ENCODE results near the gene ZBTB43. TPM values are rescaled to one million over a fixed set of nuclear protein-coding genes. Genes with fewer than 3 reads are reported as not detected.
A peak's percentile ranks its signal among the peaks of the same experiment; 100 is the strongest.

ZBTB43 gene
- total RNA-seq, 2 experiments from 2014 or later: 4.1 to 6.4 TPM

GRCh38 chr9:126877418-126877817, 72.6 kb downstream of the ZBTB43 start:
- Histone ChIP-seq H2AFZ (ENCODE audit: low read length) (no peak overlapping the region), H3K4me3 (ENCODE audit: low read depth, low read length, poor library complexity, severe bottlenecking) (no peak overlapping the region), H3K9me3 (ENCODE audit: low read length) (no peaks in the 10 kb centered on the region), H3K27ac (ENCODE audit: low read depth, low read length, poor library complexity, severe bottlenecking) (no peak overlapping the region), H3K79me2 (ENCODE audit: insufficient read depth, low read depth, low read length) (no peaks in the 10 kb centered on the region), H3K4me2 (ENCODE audit: low read length) (no peak overlapping the region), H3K36me3 (ENCODE audit: insufficient read depth, low read length) (peaks cover 24% of the 10 kb centered on the region), H3K4me1 (ENCODE audit: insufficient read depth, low read length, poor library complexity, severe bottlenecking) (peaks cover 12% of the 10 kb centered on the region), H3K9me2 (ENCODE audit: insufficient read depth, low read length) (no peaks in the 10 kb centered on the region), H4K20me1 (ENCODE audit: insufficient read depth, low read length) (0 out of 2 replicates have a peak, but pooled peaks cover 6% of the 10 kb centered on the region)
- DNase-seq (ENCODE audit: low spot score): peak; percentile 34
- intact Hi-C loops (cut with micrococcal nuclease; ENCODE audit: unreplicated experiment): no loop called here
- BruUV-seq (replicated peaks): no TSS peak
- POLR2A ChIA-PET: no interaction called here
- TF ChIP-seq EZH2phosphoT487 (IDR thresholded peaks at IDR 0.05; ENCODE audit: borderline replicate concordance, low read depth, low read length): no peak
- TF ChIP-seq, protein P1, sequence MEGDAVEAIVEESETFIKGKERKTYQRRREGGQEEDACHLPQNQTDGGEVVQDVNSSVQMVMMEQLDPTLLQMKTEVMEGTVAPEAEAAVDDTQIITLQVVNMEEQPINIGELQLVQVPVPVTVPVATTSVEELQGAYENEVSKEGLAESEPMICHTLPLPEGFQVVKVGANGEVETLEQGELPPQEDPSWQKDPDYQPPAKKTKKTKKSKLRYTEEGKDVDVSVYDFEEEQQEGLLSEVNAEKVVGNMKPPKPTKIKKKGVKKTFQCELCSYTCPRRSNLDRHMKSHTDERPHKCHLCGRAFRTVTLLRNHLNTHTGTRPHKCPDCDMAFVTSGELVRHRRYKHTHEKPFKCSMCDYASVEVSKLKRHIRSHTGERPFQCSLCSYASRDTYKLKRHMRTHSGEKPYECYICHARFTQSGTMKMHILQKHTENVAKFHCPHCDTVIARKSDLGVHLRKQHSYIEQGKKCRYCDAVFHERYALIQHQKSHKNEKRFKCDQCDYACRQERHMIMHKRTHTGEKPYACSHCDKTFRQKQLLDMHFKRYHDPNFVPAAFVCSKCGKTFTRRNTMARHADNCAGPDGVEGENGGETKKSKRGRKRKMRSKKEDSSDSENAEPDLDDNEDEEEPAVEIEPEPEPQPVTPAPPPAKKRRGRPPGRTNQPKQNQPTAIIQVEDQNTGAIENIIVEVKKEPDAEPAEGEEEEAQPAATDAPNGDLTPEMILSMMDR (conservative IDR thresholded peaks at IDR 0.05; ENCODE audit: low read length): no peak
- CTCF ChIA-PET (ENCODE audit: unreplicated experiment): no interaction called here

GRCh38 chr9:126879288-126879687, 74.4 kb downstream of the ZBTB43 start:
- POLR2A ChIA-PET: no interaction called here
- no peak for TF ChIP-seq EZH2phosphoT487 (IDR thresholded peaks at IDR 0.05; ENCODE audit: borderline replicate concordance, low read depth, low read length)
- TF ChIP-seq, protein P1 (conservative IDR thresholded peaks at IDR 0.05; ENCODE audit: low read length): no peak
- H3K4me1 ChIP-seq (ENCODE audit: insufficient read depth, low read length, poor library complexity, severe bottlenecking): peaks cover 12% of the 10 kb centered on the region

DNA sequence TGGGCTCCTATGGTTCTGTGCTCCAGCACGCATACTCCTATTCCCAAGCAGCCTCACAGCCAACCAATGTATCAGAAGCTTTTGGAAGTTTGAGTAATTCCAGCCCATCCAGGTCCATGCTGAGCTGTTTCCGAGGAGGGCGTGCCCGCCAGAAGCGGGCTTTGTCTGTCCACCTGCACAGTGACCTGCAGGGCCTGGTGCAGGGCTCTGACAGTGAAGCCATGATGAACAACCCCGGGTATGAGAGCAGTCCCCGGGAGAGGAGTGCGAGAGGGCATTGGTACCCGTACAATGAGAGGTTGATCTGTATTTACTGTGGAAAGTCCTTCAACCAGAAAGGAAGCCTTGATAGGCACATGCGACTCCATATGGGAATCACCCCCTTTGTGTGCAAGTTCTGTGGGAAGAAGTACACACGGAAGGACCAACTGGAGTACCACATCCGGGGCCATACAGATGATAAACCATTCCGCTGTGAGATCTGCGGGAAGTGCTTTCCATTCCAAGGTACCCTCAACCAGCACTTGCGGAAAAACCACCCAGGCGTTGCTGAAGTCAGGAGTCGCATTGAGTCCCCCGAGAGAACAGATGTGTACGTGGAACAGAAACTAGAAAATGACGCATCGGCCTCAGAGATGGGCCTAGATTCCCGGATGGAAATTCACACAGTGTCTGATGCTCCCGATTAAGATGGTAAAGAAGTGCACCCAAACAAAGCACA, 75.5 kb downstream of the ZBTB43 start:
- Histone ChIP-seq H3K27ac (ENCODE audit: low read depth, low read length, poor library complexity, severe bottlenecking) (no peak overlapping the region), H3K4me1 (ENCODE audit: insufficient read depth, low read length, poor library complexity, severe bottlenecking) (peaks cover 12% of the 10 kb centered on the region), H3K4me2 (ENCODE audit: low read length) (no peak overlapping the region), H3K79me2 (ENCODE audit: insufficient read depth, low read depth, low read length) (no peaks in the 10 kb centered on the region), H3K4me3 (ENCODE audit: low read depth, low read length, poor library complexity, severe bottlenecking) (no peak overlapping the region), H3K36me3 (ENCODE audit: insufficient read depth, low read length) (peaks cover 32% of the 10 kb centered on the region), H4K20me1 (ENCODE audit: insufficient read depth, low read length) (0 out of 2 replicates have a peak, but pooled peaks cover 11% of the 10 kb centered on the region), H3K9me3 (ENCODE audit: low read length) (no peaks in the 10 kb centered on the region), H3K9me2 (ENCODE audit: insufficient read depth, low read length) (no peaks in the 10 kb centered on the region), H2AFZ (ENCODE audit: low read length) (no peak overlapping the region)
- DNase-seq (ENCODE audit: low spot score): no peak
- POLR2A ChIA-PET: interaction anchor here (0.6 kb wide), 3 partner anchors 13 to 575 kb away, joined by 3 to 5 read pairs (median 4); no protein-coding TSS in a partner anchor
- intact Hi-C loops (cut with micrococcal nuclease; ENCODE audit: unreplicated experiment): no loop called here
- TF ChIP-seq, protein P1 (conservative IDR thresholded peaks at IDR 0.05; ENCODE audit: low read length): no peak
- no peak for TF ChIP-seq EZH2phosphoT487 (IDR thresholded peaks at IDR 0.05; ENCODE audit: borderline replicate concordance, low read depth, low read length)
- CTCF ChIA-PET (ENCODE audit: unreplicated experiment): no interaction called here
- no TSS peak for BruUV-seq (replicated peaks)

More at GRCh38 chr9:126879288-126879687, 74.4 kb downstream of the ZBTB43 start:
- Histone ChIP-seq H3K9me3 (ENCODE audit: low read length) (no peaks in the 10 kb centered on the region), H4K20me1 (ENCODE audit: insufficient read depth, low read length) (0 out of 2 replicates have a peak, but pooled peaks cover 6% of the 10 kb centered on the region), H3K9me2 (ENCODE audit: insufficient read depth, low read length) (no peaks in the 10 kb centered on the region), H2AFZ (ENCODE audit: low read length) (no peak overlapping the region), H3K27ac (ENCODE audit: low read depth, low read length, poor library complexity, severe bottlenecking) (no peak overlapping the region), H3K4me2 (ENCODE audit: low read length) (no peak overlapping the region), H3K36me3 (ENCODE audit: insufficient read depth, low read length) (peaks cover 32% of the 10 kb centered on the region), H3K79me2 (ENCODE audit: insufficient read depth, low read depth, low read length) (no peaks in the 10 kb centered on the region), H3K4me3 (ENCODE audit: low read depth, low read length, poor library complexity, severe bottlenecking) (no peak overlapping the region)
- no peak for DNase-seq (ENCODE audit: low spot score)
- intact Hi-C loops (cut with micrococcal nuclease; ENCODE audit: unreplicated experiment): no loop called here
- CTCF ChIA-PET (ENCODE audit: unreplicated experiment): no interaction called here
- no TSS peak for BruUV-seq (replicated peaks)

Data from OCI-LY7 (cell line).